Neural progenitor cell (in vitro differentiated cells): ENCODE results near the gene ATP10B.

Experiments
- CTCF ChIP-seq: fragments of 200-600 bp; sonication (generic); IDR thresholded peaks from 2 replicates; pipeline ENCODE4 v1.5.1; 2017; ENCODE audit warnings: antibody characterized with exemption, mild to moderate bottlenecking
- EZH2 ChIP-seq: fragments of 200-600 bp; sonication (generic); IDR thresholded peaks from 2 replicates; pipeline ENCODE4 v1.6.1; 2017; ENCODE audit warnings: antibody characterized with exemption, mild to moderate bottlenecking, moderate library complexity
- EZH2phosphoT487 ChIP-seq: fragments of 200-600 bp; sonication (generic); IDR thresholded peaks from 2 replicates; pipeline ENCODE4 v1.6.1; 2017; ENCODE audit warnings: antibody characterized with exemption

GRCh38 chr5:160770718-160771117, 81.3 kb downstream of the ATP10B start:
- TF ChIP-seq CTCF (no peak), EZH2 (no peak), EZH2phosphoT487 (no peak)
